Measurements from ENCODE around the gene POU3F3.

GRCh38 chr2:104862058-104862941 lies 8.4 kb downstream of the POU3F3 start:
- TF ChIP-seq POLR2A (IDR thresholded peaks at IDR 0.05; ENCODE audit: extremely low read depth, insufficient read length), result no peak
- TF ChIP-seq, protein P1, sequence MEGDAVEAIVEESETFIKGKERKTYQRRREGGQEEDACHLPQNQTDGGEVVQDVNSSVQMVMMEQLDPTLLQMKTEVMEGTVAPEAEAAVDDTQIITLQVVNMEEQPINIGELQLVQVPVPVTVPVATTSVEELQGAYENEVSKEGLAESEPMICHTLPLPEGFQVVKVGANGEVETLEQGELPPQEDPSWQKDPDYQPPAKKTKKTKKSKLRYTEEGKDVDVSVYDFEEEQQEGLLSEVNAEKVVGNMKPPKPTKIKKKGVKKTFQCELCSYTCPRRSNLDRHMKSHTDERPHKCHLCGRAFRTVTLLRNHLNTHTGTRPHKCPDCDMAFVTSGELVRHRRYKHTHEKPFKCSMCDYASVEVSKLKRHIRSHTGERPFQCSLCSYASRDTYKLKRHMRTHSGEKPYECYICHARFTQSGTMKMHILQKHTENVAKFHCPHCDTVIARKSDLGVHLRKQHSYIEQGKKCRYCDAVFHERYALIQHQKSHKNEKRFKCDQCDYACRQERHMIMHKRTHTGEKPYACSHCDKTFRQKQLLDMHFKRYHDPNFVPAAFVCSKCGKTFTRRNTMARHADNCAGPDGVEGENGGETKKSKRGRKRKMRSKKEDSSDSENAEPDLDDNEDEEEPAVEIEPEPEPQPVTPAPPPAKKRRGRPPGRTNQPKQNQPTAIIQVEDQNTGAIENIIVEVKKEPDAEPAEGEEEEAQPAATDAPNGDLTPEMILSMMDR (IDR thresholded peaks at IDR 0.05; ENCODE audit: low read depth, low read length), result no peak
- no peak for TF ChIP-seq MYC (IDR thresholded peaks at IDR 0.05; ENCODE audit: low read depth, low read length)
- TF ChIP-seq MAX (IDR thresholded peaks at IDR 0.05; ENCODE audit: low read depth, low read length), result no peak
